ENCODE results near the gene RHOC.

Gene RHOC

DNA sequence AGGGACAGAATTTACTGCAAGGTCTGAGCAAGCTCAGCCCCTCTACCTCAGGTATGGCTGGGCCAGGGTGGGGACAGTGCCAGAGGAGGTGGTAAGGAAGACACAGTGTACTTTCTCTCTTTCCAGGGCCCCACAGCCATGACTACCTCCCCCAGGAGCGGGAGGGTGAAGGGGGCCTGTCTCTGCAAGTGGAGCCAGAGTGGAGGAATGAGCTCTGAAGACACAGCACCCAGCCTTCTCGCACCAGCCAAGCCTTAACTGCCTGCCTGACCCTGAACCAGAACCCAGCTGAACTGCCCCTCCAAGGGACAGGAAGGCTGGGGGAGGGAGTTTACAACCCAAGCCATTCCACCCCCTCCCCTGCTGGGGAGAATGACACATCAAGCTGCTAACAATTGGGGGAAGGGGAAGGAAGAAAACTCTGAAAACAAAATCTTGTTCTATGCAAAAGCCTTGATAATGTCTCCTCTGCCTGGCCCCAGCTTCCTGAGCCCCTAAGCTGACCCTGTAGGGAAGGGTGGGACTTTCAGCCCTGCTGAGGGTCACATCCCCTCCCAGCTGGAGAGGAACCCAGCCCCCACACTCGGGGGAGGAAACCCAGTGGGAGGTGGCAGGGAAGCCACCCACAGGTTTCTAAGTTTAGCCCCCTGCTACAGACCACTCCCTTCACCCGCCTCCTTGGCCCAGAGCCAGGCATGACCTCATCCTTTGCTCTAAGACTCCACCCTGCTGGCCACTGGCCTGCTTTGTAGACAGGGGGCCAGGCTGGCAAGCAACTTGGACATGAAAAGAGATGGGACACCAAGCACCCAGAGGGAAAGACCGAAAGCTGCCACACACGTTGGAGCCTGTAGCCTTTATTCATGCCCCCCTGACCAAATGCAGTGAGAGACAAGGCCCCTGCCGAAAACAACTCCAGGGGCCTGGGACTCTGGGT is 6.4 kb downstream of the RHOC start:
- DNase-seq = peak; percentile 73

DNA sequence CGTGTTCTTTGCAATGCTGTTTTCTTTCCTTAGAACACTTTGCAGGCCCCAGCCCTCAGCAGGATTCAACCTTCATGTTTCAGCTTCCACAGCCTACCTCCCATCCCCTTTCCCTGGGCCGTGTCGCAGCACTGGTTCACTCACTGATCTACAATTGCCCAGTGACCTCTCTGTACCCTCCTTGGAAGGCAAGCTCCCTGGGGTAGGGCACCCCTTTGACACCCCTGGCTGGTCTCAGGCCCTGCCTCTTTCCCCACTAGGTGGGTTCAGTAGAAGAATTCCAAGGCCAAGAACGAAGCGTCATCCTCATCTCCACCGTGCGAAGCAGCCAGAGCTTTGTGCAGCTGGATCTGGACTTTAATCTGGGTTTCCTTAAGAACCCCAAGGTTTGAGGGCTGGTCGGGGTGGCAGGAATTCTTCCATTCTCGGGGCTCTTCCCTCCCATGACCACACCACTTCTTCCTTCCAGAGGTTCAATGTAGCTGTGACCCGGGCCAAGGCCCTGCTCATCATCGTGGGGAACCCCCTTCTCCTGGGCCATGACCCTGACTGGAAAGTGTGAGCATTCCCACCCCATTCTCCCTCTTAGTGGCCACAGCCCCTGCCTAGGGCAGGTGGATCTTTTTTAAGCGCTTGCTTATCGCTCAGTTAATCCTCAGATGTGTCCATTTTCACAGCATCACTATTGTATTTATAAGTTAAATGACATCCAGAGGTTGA is 7.3 kb downstream of the RHOC start:
- no peak for DNase-seq

DNA sequence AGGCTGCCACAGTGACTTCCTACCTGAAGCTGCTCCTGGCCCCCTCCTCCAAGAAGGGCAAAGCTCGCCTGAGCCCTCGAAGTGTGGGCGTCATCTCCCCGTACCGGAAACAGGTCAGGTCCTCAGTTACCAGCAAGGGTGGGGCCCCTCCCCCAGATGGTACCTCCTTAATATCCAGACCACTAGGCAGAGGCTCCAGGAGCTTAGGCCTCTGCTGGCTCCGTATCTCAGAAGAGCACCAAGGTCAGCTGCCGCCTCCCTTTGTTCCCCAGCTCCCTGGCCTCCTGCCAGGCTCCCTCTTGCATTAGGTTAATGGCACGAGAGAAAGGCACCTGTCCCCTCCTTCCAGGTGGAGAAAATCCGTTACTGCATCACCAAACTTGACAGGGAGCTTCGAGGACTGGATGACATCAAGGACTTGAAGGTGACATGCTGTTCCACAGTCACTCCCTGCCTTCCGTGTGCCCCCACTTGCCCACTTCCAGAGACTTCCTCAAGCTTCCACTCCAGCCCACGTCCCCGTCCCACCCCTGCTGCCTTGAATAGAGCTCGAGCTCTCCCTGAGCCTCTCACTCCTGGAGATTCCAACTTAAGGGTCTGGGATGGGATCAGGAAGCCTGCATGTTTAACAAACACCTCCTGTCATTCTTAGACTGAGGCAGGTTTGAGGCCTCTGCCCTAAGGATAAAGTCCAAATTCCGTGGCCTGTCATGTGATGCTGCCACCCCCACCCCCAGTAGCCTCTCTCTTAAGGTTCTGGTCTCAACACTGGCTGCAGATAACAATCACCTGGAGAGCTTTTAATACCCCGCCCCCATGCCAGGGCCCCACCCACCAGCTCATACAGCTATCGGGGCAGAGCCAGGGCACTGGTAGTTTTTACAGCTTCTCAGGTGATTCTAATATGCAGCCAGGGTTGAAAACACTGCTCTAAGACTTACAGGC is 8.3 kb downstream of the RHOC start:
- no peak for DNase-seq

DNA sequence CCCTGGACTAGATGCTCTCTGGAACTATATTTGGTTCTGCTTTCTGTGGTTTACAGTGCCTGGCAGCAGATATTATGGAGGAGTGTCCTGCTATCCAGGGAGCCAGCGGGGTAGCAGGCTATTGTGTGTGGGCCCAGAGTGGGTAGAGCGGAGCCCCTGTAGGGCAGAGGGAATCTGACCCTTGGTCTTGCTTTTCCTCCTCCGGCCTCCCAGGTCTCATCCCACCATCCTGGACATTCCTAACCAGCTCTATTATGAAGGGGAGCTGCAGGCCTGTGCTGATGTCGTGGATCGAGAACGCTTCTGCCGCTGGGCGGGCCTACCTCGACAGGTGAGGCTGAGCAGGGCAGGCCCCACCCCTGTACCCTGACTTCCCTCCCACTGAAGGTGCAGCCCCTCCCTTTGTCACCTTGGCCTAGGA is 9.1 kb downstream of the RHOC start:
- DNase-seq = no peak

DNA sequence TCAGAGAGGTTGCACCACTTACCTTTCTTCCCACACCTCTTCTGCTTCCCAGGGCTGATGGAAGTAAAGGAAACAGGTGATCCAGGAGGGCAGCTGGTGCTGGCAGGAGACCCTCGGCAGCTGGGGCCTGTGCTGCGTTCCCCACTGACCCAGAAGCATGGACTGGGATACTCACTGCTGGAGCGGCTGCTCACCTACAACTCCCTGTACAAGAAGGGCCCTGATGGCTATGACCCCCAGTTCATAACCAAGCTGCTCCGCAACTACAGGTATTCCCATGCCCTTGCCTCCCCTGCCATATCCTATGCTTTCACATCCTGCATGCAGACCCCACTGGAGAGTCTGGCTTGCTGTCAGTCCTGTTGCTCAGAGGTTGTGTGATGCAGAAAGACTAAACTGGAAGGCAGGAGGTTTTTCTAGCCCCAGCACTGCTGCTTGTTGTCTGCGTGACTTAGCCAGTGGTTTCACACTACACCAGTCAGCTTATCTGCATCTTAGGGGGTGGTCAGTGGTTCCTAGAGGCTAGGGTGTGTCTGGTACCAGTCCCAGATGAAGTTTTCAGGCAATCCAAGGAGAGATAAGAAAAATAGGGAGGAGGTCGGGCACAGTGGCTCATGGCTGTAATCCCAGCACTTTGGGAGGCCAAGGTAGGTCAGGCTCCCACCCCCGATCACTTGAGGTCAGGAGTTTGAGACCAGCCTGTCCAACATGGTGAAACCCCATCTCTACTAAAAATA is 10.2 kb downstream of the RHOC start:
- DNase-seq = no peak

DNA sequence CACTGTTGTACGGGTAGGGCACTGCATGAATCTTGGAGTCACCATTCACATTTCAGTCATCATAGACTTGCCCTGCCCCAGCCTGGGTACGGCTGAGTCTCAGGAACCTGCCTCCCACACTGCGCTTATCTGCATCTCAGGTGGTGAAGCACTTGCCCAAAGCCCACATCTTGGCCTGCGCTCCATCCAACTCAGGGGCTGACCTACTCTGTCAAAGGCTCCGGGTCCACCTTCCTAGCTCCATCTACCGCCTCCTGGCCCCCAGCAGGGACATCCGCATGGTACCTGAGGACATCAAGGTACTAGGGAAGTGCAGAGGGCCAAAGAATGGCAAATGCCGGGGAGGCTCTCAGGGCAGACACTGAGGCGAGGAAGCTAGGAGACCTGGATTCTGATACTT is 11.7 kb downstream of the RHOC start:
- no peak for DNase-seq

DNA sequence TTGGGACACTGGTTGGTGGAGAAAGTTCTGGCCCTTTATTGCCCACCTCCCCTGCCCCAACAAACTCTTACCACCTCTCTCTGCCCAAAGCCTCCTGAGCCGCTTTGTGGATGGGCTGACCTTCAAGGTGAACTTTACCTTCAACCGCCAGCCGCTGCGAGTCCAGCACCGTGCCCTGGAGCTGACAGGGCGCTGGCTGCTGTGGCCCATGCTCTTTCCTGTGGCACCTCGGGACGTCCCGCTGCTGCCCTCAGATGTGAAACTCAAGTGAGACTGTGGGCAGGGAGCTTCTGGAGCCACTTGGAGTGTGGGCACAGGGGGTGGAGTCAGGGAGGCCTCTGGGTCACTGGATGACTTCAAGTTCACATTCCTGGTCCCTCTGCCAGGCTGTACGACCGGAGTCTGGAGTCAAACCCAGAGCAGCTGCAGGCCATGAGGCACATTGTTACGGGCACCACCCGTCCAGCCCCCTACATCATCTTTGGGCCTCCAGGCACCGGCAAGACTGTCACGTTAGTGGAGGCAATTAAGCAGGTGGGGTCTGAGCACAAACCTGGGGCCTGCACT is 12.5 kb downstream of the RHOC start:
- DNase-seq = no peak

DNA sequence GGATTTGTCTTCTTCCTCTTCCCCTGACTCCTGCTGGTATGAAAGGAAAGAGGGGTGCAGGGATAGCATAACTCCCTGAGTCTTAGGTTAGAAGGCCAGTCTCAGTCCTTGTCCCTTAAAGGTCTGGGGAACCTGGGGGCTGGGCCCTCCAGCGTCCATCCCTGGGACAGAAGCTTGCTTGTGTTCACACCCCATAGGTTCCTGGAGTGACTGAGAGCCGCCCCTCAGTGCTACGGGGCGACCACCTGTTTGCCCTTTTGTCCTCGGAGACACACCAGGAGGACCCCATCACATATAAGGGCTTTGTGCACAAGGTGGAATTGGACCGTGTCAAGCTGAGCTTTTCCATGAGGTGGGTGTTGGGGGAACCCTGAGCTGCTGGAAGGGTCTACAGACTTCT is 13.1 kb downstream of the RHOC start:
- DNase-seq = no peak

DNA sequence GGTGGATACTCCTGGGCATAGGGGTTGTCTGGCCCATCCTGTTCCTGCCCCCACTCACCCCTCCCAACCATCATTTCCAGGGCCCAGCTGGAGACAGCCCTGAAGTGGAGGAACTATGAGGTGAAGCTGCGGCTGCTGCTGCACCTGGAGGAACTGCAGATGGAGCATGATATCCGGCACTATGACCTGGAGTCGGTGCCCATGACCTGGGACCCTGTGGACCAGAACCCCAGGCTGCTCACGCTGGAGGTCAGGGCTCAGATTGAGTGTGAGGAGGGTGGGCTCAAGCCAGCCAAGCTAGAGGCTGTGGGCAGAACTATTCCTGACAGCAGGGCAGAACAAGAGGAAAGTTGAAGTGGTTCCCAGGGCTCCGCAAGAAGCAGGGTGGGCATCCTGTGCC is 14.2 kb downstream of the RHOC start:
- no peak for DNase-seq

DNA sequence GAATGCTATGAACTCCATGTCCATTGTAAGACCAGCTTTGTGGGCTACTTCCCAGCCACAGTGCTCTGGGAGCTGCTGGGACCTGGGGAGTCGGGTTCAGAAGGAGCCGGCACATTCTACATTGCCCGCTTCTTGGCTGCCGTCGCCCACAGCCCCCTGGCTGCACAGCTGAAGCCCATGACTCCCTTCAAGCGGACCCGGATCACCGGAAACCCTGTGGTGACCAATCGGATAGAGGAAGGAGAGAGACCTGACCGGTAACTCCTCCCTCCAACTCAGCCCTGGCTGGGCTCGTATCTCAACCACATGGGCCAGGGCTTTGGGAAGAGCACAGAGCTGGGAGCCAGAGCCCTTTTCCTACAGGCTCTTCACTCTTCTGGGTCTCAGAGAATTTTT is 17.1 kb downstream of the RHOC start:
- no peak for DNase-seq

DNA sequence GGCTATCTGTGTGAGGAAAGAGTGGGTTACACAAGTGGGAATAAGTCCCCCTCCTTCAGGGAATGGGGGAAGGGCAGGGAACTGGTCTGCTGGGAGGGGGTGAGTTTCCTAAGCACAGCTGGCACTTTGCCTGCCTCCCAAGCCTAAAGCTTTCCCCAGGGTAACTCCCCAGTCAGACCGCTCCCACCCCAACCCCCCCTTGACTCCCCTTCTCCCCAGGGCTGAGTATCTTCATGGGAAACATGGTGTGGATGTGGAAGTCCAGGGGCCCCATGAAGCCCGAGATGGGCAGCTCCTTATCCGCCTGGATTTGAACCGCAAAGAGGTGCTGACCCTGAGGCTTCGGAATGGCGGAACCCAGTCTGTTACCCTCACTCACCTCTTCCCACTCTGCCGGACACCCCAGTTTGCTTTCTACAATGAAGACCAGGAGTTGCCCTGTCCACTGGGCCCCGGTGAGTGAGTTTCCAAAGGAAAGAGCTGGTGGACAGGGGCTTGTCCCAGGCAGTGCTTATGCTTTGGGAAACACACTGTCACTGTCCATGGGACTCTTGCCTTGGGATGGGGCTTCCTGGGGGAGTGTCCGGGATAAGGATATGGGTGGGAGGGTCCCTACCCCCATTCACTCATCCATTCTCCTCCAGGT is 17.6 kb downstream of the RHOC start:
- DNase-seq = no peak

DNA sequence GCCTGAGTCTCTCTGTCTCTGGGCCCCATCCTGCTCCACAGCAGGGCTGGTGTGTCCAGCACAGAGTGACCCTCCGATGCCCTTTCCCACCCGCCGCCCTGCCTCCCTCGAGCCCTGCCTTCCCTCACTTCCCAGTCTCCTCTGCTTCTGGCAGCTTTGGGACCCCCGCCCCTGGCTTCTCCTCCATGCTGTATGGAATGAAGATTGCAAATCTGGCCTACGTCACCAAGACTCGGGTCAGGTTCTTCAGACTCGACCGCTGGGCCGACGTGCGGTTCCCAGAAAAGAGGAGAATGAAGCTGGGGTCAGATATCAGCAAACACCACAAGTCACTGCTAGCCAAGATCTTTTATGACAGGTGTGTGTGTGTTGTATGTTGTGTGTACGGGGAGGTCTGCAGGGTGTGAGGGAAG is 18.1 kb downstream of the RHOC start:
- no peak for DNase-seq

DNA sequence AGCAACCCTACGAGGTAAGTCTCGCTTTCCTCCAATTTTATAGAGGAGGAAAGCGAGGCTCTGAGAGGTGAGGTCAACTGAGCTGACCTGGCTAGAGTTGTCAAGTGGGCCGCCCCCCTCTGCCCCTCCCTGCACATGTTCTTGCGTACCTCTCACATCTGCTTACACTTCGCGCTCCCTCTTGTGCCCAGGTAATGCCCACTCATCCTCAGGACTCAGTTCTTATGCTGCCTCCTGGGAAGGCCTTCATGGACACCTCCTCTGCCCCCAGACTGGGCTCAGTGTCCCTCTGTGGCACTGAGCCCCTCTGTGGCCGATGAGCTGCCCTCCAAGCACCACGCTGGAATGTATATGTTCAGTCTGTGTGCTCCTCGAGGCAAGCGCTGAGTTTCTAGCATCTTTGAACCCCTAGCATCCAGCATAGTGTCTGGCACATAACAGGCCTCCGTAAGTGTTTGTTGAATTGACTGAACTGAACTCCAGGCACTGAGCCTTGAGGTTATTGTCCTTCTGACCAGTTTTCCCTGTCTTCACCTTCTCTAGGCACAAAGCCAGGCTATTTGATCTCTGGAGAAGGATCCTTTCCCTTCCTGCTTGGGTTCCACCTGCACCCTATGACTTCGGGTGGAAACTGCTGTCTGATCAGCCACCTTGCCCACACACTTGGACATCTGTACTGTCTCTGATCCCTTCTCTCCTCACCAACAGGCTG is 19.0 kb downstream of the RHOC start:
- no peak for DNase-seq

DNA sequence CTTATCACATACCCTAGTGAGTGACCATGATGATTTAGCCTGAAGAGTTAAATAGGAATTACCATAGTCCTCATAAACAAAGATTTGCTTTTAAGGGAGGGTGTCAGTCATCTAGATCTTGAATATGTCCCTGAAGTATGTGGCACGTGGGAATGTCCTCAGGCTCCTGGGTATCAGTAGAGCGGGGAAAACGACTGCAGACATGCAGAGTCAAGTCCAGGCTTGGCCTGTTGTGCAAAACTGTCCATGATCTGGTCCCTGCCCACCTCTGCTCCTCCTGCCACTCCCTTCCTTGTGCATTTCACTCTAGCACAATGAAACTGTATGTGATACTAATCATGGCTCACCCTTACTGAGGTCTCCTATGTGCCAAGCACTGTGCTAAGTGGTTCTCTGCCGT is 19.6 kb downstream of the RHOC start:
- DNase-seq = no peak

DNA sequence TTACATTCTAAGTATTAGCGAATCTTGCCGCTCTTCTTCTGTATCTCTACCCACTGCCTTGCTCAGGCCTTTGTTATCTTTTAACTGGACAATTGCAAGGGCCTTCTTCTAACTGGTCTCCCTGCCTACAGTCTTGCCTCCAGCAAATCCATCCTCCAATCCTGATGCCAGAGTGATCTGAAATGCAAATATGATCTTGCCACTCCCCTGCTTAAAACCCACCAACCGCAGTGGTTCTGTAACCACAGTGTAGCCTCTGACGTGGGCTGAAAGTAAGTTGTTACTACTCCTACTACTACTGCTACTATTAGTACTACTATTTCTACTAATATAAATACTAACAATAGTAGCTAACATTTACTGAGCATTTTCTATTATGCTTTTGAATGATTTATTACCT is 20.1 kb downstream of the RHOC start:
- DNase-seq = no peak

DNA sequence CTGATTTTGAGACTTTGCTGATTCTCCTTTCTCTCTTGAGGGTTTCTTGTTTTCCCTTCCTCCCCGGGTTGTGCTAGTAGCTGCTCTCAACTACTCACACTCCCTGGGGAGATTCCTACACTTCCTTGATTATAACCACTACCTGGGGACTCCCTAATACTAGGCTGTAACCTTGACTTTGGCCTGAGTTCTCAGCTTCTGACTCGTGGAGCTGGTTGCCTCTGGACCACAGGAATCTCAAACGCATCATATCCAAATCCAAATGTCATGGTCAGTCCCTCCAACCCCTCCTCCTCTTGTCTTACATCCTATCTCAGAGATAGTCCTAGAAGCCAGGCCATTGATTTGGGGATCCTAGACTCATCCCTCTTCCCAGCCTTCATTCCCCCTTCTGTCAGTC is 20.5 kb downstream of the RHOC start:
- no peak for DNase-seq

DNA sequence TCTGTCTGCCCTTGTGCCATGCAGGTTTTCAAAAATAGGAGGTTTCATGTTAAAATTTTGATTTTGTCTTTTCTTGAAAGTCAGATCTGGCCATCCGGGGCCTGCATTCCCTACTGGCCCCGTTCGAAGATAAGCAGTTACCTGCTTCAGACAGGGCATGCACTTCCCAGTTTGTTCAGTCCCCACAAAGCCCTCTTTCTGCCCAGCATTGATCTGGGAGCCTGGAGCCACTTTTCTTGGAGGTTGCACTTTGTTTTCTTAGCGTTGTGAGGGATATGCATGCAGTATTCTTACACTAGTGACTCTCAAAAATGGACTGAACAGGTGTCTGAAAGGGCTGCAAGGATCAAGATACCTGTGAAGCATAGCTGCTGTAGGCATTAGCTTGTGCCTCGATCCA is 21.0 kb downstream of the RHOC start:
- no peak for DNase-seq

DNA sequence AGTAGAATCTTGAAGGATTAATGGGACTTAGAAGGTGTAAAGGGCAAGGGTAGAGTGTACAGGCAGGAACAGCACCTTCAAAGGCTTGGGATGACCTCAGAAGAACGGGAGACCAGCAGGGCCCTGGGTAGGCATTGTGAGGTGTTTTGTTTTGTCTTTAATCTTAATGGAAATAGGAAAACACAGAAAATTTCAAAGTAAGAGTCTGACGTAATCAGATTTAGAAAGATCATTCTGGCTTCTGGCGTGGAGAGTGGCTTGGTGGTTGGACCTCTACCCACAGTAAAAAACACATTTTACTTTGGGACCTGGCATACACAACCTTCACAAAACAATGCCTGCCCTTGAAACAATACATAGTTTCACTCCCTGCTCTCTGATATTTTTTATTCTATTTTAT is 28.3 kb downstream of the RHOC start:
- no peak for DNase-seq

DNA sequence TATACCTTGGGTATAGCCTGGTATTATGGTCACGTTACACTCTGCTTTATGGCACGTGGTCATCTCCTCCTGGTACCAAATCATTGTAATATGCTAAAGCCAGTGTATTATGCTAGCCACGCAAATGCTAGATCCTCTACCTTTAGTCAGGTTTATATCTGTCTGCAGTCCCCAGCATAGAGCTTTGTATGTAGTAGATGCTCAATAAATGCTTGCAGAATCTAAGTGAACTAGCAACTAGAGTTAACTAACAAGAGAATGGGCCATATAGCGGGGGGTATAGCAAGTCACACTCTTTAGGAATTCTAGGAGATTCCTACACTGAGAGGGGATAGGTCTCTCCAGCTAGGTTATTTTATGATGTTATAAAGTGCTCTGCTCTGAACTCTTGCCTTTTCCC is 29.4 kb downstream of the RHOC start:
- DNase-seq = no peak

DNA sequence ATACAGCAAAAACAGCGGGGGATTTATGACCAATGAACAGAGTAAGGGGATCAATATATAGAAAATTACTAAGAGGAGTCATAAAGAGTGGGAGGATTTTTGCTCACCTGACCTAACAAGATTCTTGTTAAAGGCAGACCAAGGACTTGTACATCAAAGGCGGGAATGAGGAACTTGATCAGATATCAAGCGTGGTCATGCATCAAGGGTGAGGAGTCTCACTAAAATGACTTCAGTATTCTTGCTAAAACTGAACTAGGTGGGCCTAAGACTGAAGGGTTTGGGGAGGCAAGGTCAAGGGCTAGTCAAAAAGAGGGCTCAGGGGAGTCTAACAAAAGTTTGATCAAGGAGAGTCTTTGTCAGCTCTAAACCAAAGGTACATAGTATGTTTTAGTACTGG is 30.4 kb downstream of the RHOC start:
- no peak for DNase-seq

All from CD4-positive, alpha-beta T cell treated with Interleukin-17A for 4 hours (primary cell).